Stimulated activated CD8-positive, alpha-beta memory T cell treated with anti-CD3 and anti-CD28 coated beads, Interleukin-12 subunit alpha, Interleukin-12 subunit beta, amount 100 ng/mL, for 24 hours (primary cell): ENCODE measurements around the gene H1-8.
A peak's percentile ranks its signal among the peaks of the same experiment; 100 is the strongest.

Source experiments
- DNase-seq: peaks from one replicate; pipeline ENCODE4 v3.0.0-alpha.2; 2020; ENCODE audit errors: extremely low read depth

H1-8 gene

GRCh38 chr3:129573493-129573892, 30.5 kb downstream of the H1-8 start:
- DNase-seq, result no peak

DNA sequence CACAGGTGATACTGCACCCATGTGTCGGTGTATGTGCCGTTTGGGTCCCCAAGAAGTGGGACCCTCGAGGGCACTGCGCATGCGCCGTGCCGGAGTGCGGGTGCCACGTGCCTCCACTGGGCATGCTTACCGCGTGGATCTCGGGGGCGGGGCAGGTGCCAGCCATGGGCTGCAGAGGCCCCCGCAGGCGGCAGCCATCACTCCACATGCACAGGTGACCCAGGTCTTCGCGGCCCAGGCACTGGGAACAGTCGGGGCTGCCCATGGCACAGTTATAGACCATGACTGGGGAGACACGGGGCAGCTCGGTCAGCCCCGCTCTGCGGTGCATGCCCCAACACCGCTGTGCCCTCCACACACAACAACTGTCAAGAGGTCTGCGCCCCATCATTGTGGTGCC, 31.2 kb downstream of the H1-8 start:
- no peak for DNase-seq

DNA sequence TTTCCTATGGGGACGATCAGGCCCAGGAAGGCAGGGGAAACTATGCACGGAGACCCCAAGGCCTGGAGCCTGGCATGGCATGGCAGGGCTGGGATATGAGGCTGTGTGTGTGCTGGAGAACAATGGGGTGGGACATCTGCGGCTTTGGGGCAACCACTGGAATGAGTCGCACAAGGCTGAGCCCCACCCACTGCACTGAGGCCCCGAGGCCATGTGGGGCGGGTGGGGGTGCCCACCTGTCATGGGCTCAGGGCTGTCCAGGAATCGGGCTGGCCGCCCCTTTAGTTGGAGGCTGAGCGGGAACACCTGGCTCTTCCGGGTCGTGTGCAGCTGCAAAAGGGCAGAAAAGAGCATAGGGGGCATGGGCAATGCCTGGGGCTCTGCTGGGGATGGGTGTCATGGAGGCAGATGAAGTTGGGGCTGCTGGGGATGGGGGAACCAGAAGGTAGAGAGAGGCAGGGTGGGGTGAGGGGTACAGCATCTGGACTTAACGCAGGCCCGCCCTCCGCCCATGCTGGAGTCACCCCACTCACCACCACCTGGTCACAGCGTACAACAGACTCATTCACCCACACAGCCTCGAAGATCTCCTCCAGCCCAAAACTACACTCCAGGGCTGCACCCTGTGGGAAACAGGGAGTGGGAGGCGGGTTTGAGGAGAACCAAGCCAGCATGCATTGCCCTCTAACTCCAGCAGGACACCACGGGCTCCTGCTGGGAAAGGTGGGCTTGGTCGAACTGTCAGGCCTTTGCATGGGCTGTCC, 32.4 kb downstream of the H1-8 start:
- DNase-seq, result no peak

GRCh38 chr3:129575997-129576384, 33.0 kb downstream of the H1-8 start:
- DNase-seq, result no peak

DNA sequence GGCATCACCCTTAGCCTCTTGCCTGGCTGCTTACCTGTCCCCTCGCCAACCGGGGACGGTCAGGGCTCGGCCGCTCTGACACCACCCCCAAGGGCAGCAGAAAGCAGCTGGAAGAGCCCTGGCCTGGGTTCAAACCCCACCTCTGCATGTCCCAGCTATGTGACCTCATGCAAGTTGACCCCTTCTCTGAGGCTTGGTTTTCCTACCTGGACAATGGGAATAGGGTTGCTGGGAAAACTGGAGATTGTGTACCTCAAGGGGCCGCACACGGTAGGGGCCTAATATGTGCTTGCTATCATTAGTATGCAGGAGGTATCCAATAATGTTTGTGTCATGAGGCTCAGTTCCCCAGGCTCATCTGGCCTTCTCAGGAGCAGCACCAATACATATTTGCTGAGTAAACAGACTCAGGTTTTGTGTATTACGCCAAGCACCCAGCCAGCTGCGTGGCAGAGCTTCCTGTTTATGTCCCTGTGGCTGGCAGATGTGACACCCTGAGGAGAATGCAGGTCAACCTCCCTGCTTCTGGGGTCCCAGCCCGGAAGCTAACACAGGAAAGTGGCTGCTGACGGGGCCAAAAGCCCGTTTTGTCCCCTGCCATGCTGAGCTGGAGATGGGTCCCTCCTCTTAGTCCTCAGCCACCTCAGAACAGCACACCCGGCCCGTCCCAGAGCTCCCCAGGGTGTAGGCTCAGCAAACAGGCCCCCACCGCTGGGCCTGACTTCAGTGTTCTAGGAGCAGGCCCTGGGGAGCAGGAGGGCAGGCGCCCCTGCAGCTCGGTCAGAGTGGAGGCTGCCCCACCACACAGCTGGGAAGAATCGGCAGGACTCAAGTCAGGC, 33.8 kb downstream of the H1-8 start:
- peak; percentile 15 for DNase-seq

- no peak for DNase-seq
These were observed 34.4 kb downstream of the H1-8 start for GRCh38 chr3:129577366-129577765.

DNA sequence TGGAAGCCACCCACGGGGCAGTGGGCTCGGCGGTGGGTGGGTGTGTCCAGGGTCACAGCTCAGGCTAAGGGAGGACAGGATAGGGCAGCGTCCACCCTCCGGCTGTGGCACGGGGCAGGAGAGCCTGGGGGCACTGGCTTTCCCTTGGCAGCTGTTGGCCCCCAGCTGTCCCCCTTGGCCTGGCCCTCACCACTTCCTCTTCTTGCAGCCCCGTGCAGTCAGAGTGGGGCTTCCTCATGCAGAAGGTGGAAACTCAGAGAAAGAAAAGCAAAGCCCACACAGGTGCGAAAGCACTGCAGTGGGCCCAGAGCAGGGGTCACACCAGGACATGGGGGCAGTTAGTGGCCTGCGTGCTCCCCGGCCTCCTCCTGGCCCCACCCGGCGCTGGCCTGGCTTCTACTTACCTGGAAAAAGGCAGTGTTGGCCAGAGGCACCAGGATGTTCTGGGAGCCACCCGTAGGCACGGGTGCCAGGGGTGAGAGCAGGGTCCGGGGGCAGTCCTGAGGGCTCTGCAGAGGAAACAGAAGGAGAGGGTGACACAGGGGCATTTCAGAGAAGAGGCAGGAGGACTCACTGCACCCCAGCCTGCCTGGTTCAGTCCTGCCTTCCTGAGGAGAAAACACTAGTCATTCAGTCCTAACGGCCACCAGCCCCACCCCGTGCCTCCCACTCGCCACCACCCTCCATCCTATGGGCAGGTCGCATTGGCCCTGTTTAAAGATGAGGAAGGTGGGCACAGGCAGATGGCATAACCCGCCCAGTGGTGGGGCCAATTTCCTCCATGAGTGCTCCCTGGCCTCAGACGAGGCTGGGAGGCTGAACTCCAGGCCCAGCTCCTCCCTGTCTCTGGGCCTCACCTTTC, 35.2 kb downstream of the H1-8 start:
- no peak for DNase-seq

GRCh38 chr3:129579991-129580390, 37.0 kb downstream of the H1-8 start:
- no peak for DNase-seq

DNA sequence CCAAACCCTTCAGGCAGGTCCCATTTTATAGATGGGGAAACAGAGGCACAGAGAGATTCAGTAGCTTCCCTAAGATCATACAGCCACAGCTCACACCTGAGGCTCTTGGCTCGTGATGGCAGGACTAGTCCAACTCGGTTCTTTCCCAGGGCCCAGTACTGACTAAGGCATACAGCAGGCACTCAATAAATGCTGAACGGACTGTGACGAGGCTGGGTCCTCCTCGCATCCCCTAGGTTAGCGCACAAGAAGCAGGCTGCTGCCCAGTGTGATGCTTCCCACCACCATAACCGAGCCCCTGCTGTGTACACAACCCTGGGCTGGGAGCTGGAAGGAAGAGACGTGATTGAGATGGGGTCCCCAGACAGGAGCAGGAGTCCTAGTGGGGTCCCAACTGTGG, 38.6 kb downstream of the H1-8 start:
- no peak for DNase-seq

- DNase-seq, result no peak
These were observed 39.8 kb downstream of the H1-8 start for GRCh38 chr3:129582799-129583198.

GRCh38 chr3:129583289-129583688, 40.3 kb downstream of the H1-8 start:
- DNase-seq, result no peak

GRCh38 chr3:129584631-129585030, 41.7 kb downstream of the H1-8 start:
- no peak for DNase-seq

GRCh38 chr3:129585949-129586657, 43.1 kb downstream of the H1-8 start:
- no peak for DNase-seq

DNA sequence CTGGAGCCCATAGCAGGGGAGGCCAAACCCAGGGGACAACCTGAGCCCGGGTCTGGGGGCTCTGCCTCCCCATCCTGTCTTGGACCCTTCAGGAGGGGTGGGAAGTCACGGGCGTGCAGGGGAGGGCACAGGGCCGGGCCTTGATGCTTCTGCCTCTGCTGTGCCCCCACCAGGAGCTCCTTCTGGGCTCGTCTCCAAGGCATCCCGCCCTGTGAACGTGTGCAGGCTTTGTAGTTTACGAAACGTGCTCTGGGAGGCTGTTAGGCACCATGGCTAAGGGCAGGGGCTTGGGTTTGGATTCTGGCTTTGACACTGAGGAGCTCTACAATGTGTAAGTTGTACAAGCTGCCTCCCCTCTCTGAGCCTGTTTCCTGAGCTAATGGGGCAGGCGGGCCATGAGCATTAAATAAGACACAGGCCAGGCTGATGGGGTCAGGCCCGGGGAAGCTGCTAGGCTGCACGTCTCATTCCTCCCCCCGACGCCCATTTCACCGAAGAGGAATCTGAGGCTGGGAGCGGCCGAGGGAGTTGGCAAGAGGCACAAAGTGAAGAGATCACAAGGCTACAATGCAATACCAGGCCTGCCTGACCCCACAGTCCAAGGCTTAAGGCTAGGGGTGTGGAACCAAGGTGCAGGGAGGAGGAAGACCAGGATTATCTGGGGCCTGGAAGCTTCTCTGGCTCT, 43.9 kb downstream of the H1-8 start:
- no peak for DNase-seq

- DNase-seq, result no peak
These were observed 44.7 kb downstream of the H1-8 start for GRCh38 chr3:129587566-129588210.

DNA sequence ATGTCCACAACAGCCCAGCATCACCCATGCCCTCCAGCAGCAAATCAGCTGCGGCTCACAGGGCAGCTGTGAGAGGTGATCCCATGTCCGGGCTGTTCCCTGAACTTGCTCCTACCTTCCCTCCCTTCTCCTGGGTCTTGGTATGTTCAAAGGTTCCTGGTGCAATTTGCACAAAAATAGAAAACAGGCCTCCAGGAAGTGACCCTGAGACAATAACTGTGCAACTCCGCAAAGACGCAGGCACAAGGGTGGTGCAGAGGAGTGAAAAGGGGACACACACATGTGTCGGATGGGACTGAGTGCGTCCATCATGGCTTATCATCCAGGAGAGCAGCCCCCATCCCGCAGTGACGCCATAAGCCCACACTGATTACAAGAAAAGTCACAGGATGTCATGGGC, 47.2 kb downstream of the H1-8 start:
- no peak for DNase-seq

DNA sequence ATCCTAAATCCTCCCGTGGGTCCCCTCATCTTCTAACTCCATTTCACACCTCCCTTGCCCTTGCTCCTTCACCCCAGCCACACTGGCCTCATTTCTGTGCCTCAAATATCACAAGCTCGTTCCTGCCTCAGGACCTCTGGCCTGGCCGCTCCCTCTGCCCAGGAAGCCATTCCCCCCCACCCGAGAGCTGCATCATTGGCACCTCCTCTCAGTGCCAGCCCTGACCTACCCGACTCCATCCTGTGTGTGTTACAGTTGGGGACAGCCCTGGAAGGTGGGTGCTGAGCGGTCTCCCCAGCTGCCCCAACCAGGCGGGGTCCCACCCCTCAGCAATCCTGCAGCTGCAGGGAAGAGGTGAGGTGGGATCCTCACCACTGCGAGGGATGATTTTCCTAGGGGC, 49.0 kb downstream of the H1-8 start:
- no peak for DNase-seq

DNA sequence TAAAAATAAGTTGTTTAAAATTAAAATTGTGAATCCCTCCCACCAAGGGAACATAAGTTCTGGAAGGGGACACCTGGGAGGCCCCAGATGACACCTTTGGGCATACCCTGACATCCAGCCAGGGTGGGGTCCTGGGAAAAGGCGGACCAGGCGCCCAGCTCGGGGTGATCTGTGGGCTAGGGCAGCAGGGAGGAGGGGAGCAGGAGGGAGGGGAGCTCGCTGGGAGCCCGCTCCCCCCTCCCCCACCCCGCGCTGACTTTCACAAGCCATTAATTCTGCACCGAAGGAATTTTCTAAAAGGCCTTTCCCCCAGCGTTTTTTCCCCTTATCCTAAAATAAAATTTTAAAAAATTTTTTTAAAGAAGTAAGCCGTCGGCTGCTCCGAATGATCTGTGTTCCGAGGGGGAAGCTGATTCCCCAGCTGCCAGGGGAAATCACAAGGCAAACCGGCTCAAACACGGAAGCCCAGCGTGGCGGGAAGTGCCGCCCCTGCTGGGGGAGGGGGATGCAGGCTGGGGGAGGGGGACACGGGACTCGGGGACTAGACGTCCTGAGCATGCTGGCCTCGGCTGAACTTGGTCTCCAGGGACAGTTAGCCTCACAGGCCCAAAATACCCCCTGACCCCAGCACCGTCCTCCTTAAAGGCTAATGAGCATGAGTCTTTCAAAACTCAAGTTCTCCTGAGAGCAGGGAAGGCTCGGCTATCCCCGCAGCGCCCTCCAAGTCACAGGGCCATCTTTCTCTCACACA, 49.6 kb downstream of the H1-8 start:
- DNase-seq, result no peak

GRCh38 chr3:129593230-129593594, 50.2 kb downstream of the H1-8 start:
- no peak for DNase-seq
